ENCODE measurements around the gene APLP2. TPM values are rescaled to one million over a fixed set of nuclear protein-coding genes. Genes with fewer than 3 reads are reported as not detected.

APLP2 gene
- total RNA-seq, 1 experiment from 2014 or later: 345 TPM

DNA sequence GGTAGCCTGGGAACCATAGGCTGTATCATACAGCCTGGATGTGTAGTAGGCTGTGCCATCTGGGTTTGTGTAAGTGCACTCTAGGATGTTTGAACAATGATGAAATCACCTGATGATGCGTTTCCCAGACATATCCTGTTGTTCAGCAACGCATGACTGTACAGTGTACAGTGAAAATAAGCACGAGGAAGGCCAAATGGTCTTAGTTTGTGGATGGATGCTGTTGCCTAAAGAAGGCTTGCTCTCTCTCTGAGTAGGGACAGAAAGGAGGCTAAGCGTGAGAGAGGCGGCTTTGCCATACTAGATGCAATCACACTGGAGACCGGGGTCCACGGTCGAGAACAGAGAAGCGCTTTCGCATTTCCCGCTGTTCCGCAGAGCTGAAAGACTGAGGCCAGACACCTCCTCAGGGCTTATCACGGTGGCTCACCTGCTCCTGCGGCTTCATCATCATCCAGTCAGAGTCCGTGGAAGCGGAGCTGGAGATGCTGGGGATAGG is 27.6 kb upstream of the APLP2 start:
- no peaks in the 10 kb centered on the region for H4K20me1 ChIP-seq (ENCODE audit: low read length)
- ChIA-PET CTCF (no interaction called here), POLR2A (ENCODE audit: unreplicated experiment) (no interaction called here)
- peak overlapping the region; percentile 78 for H2AFZ ChIP-seq (ENCODE audit: low read length)
- peaks cover 19% of the 10 kb centered on the region for H3K4me1 ChIP-seq (ENCODE audit: insufficient read depth, low read length)
- H3K9ac ChIP-seq (ENCODE audit: low read length): peak overlapping the region; percentile 42; the same call in 1 of the 2 replicates
- intact Hi-C loops (cut with micrococcal nuclease): loop anchor here (2.0 kb wide), 1 partner anchor 39 kb away; the partner anchor contains the start of gene PRDM10
- no peak overlapping the region for H3K4me3 ChIP-seq (ENCODE audit: low read length)
- no peaks in the 10 kb centered on the region for H3K9me3 ChIP-seq (ENCODE audit: low read length)
- no peaks in the 10 kb centered on the region for H3K27me3 ChIP-seq (ENCODE audit: low read length)
- no TSS peak for BruUV-seq (replicated peaks)
- H3K79me2 ChIP-seq (ENCODE audit: low read length): no peaks in the 10 kb centered on the region
- ATAC-seq: peak; percentile 100
- H3K4me2 ChIP-seq (ENCODE audit: low read length): peak overlapping the region; percentile 40
- H3K9me2 ChIP-seq (replicated peaks; ENCODE audit: low read length): no peaks in the 10 kb centered on the region
- TF ChIP-seq EZH2 (IDR thresholded peaks at IDR 0.05; ENCODE audit: low read length, unreplicated experiment) (no peak), EZH2phosphoT487 (IDR thresholded peaks at IDR 0.05; ENCODE audit: borderline replicate concordance, low read length) (no peak)
- TF ChIP-seq, protein P1, sequence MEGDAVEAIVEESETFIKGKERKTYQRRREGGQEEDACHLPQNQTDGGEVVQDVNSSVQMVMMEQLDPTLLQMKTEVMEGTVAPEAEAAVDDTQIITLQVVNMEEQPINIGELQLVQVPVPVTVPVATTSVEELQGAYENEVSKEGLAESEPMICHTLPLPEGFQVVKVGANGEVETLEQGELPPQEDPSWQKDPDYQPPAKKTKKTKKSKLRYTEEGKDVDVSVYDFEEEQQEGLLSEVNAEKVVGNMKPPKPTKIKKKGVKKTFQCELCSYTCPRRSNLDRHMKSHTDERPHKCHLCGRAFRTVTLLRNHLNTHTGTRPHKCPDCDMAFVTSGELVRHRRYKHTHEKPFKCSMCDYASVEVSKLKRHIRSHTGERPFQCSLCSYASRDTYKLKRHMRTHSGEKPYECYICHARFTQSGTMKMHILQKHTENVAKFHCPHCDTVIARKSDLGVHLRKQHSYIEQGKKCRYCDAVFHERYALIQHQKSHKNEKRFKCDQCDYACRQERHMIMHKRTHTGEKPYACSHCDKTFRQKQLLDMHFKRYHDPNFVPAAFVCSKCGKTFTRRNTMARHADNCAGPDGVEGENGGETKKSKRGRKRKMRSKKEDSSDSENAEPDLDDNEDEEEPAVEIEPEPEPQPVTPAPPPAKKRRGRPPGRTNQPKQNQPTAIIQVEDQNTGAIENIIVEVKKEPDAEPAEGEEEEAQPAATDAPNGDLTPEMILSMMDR (conservative IDR thresholded peaks at IDR 0.05; ENCODE audit: low read depth, low read length): no peak
- H3K36me3 ChIP-seq (ENCODE audit: low read depth, low read length): no peaks in the 10 kb centered on the region
- peak overlapping the region; percentile 81 for H3K27ac ChIP-seq (ENCODE audit: low read length)
- peak; percentile 97 for DNase-seq
- H3F3A ChIP-seq (ENCODE audit: low read length, unreplicated experiment): no peaks in the 10 kb centered on the region

DNA sequence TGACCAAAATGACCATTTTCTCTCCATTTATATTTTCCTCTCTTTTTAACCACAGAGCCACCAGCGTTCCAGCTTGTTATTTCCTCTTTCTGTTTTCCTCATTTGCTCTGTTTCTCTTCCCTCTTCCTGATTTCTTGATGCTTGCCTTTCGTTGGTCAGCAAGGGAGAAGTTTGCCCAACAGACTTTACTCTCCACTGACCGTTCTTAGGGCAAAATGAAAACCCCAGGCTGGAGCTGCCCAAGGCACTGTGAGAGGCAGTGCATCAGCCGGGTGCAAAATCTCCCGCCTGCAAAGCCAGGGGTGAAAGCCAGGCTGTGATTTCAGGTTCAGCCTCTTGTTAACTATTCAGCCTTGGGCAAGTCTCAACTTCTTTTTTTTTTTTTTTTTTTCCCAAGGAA is 26.1 kb upstream of the APLP2 start:
- H3K27ac ChIP-seq (ENCODE audit: low read length): no peak overlapping the region
- ChIA-PET CTCF (no interaction called here), POLR2A (ENCODE audit: unreplicated experiment) (no interaction called here)
- ATAC-seq: no peak
- H3K9ac ChIP-seq (ENCODE audit: low read length): no peak overlapping the region
- intact Hi-C loops (cut with micrococcal nuclease): loop anchor here (2.0 kb wide), 1 partner anchor 41 kb away; the partner anchor contains the start of gene PRDM10
- H3K36me3 ChIP-seq (ENCODE audit: low read depth, low read length): no peaks in the 10 kb centered on the region
- TF ChIP-seq EZH2 (IDR thresholded peaks at IDR 0.05; ENCODE audit: low read length, unreplicated experiment) (no peak), EZH2phosphoT487 (IDR thresholded peaks at IDR 0.05; ENCODE audit: borderline replicate concordance, low read length) (no peak)
- TF ChIP-seq, protein P1 (conservative IDR thresholded peaks at IDR 0.05; ENCODE audit: low read depth, low read length): no peak
- no peaks in the 10 kb centered on the region for H4K20me1 ChIP-seq (ENCODE audit: low read length)
- DNase-seq: no peak
- no peaks in the 10 kb centered on the region for H3K9me2 ChIP-seq (replicated peaks; ENCODE audit: low read length)
- H3K4me2 ChIP-seq (ENCODE audit: low read length): no peak overlapping the region
- H3K9me3 ChIP-seq (ENCODE audit: low read length): no peaks in the 10 kb centered on the region
- H3K4me3 ChIP-seq (ENCODE audit: low read length): no peak overlapping the region
- H3K27me3 ChIP-seq (ENCODE audit: low read length): no peaks in the 10 kb centered on the region
- no TSS peak for BruUV-seq (replicated peaks)
- H3F3A ChIP-seq (ENCODE audit: low read length, unreplicated experiment): no peaks in the 10 kb centered on the region
- H3K79me2 ChIP-seq (ENCODE audit: low read length): no peaks in the 10 kb centered on the region
- H3K4me1 ChIP-seq (ENCODE audit: insufficient read depth, low read length): peaks cover 12% of the 10 kb centered on the region
- H2AFZ ChIP-seq (ENCODE audit: low read length): no peak overlapping the region

GRCh38 chr11:130047141-130047540 is 22.6 kb upstream of the APLP2 start:
- ChIA-PET POLR2A (ENCODE audit: unreplicated experiment) (no interaction called here), CTCF (no interaction called here)
- H3K79me2 ChIP-seq (ENCODE audit: low read length): no peaks in the 10 kb centered on the region
- BruUV-seq (replicated peaks): no TSS peak
- H3K9me2 ChIP-seq (replicated peaks; ENCODE audit: low read length): no peaks in the 10 kb centered on the region
- no peaks in the 10 kb centered on the region for H4K20me1 ChIP-seq (ENCODE audit: low read length)
- ATAC-seq (no peak), DNase-seq (no peak)
- TF ChIP-seq EZH2 (IDR thresholded peaks at IDR 0.05; ENCODE audit: low read length, unreplicated experiment) (no peak), EZH2phosphoT487 (IDR thresholded peaks at IDR 0.05; ENCODE audit: borderline replicate concordance, low read length) (no peak)
- TF ChIP-seq, protein P1 (conservative IDR thresholded peaks at IDR 0.05; ENCODE audit: low read depth, low read length): no peak
- H3K9me3 ChIP-seq (ENCODE audit: low read length): no peaks in the 10 kb centered on the region
- H3K4me1 ChIP-seq (ENCODE audit: insufficient read depth, low read length): peaks cover 7% of the 10 kb centered on the region
- H3K4me2 ChIP-seq (ENCODE audit: low read length): no peak overlapping the region
- H3K4me3 ChIP-seq (ENCODE audit: low read length): no peak overlapping the region
- intact Hi-C loops (cut with micrococcal nuclease): no loop called here
- no peaks in the 10 kb centered on the region for H3K27me3 ChIP-seq (ENCODE audit: low read length)
- H3K9ac ChIP-seq (ENCODE audit: low read length): no peak overlapping the region
- no peaks in the 10 kb centered on the region for H3K36me3 ChIP-seq (ENCODE audit: low read depth, low read length)
- H2AFZ ChIP-seq (ENCODE audit: low read length): 0 out of 2 replicates have a peak overlapping the region, but pooled peaks have one; percentile 14
- H3K27ac ChIP-seq (ENCODE audit: low read length): no peak overlapping the region
- no peaks in the 10 kb centered on the region for H3F3A ChIP-seq (ENCODE audit: low read length, unreplicated experiment)
